Activated T-helper 1 cell treated with anti-CD3 and anti-CD28 coated beads, Interleukin-12 subunit alpha, Interleukin-12 subunit beta, Interleukin-2, Interleukin-4 antibody, amounts not matched to agents 30 ng/mL and 10 ng/mL and 1 ng/mL, durations not matched to agents 14 hours and 24 hours and 36 hours (primary cell): Measurements from ENCODE around the gene TGFA. TPM values are rescaled to one million over a fixed set of nuclear protein-coding genes. Genes with fewer than 3 reads are reported as not detected.

Experiments used
- DNase-seq: peaks from one replicate; pipeline ENCODE4 v3.0.0; 2021; ENCODE audit warnings: low spot score
- H3K27ac Mint-ChIP-seq: one replicate; pipeline ENCODE4 v1.8.0; 2021; ENCODE audit warnings: mild to moderate bottlenecking, mixed read lengths
- H3K27me3 Mint-ChIP-seq: one replicate; pipeline ENCODE4 v1.8.0; 2022; ENCODE audit warnings: mild to moderate bottlenecking, moderate library complexity, mixed read lengths; ENCODE audit not compliant: insufficient read depth
- H3K36me3 Mint-ChIP-seq: one replicate; pipeline ENCODE4 v1.8.0; 2021; ENCODE audit warnings: low read depth, mixed read lengths
- H3K4me1 Mint-ChIP-seq: one replicate; pipeline ENCODE4 v1.8.0; 2021; ENCODE audit warnings: low read depth, mixed read lengths
- H3K4me3 Mint-ChIP-seq: one replicate; pipeline ENCODE4 v1.8.0; 2021; ENCODE audit warnings: mild to moderate bottlenecking, moderate library complexity, mixed read lengths
- H3K9me3 Mint-ChIP-seq: one replicate; pipeline ENCODE4 v1.8.0; 2021; ENCODE audit warnings: mixed read lengths
- intact Hi-C: fragments of 100-400 bp; cut with micrococcal nuclease; formaldehyde crosslinking; loops from one replicate; pipeline ENCODE4 v1.15.1; 2024
- total RNA-seq: library from RNA; stranded (reverse); gene quantifications from 2 replicates; pipeline ENCODE4 v1.2.3, GENCODE V29; 2022

TGFA gene
- total RNA-seq, 1 donor from 2014 or later: not detected

DNA sequence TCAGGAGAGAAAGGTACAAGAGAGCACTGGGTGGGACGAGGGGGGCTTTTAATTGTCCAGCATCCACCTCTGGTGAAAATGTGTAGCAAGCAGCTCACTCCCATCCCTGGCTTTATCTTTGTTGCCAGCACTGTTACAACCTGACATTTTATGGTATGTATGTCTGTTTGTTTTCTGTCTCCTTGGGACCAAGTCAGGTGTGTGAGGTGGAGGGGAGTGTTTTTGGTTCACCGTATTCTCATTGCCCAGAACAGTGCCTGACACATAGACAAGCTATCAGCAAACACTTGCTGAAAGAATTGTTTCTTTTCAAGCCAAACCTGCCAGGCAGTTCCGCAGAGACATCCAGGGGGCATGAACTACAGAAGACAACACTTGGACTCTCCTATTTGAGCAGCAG is 24.7 kb downstream of the TGFA start:
- H3K4me3 Mint-ChIP-seq: no peak overlapping the region
- peaks cover 3% of the 10 kb centered on the region for H3K9me3 Mint-ChIP-seq
- peaks cover 4% of the 10 kb centered on the region for H3K27me3 Mint-ChIP-seq
- intact Hi-C loops: no loop called here
- no peak for DNase-seq
- peaks cover 3% of the 10 kb centered on the region for H3K36me3 Mint-ChIP-seq
- H3K4me1 Mint-ChIP-seq: peaks cover 13% of the 10 kb centered on the region
- no peak overlapping the region for H3K27ac Mint-ChIP-seq

DNA sequence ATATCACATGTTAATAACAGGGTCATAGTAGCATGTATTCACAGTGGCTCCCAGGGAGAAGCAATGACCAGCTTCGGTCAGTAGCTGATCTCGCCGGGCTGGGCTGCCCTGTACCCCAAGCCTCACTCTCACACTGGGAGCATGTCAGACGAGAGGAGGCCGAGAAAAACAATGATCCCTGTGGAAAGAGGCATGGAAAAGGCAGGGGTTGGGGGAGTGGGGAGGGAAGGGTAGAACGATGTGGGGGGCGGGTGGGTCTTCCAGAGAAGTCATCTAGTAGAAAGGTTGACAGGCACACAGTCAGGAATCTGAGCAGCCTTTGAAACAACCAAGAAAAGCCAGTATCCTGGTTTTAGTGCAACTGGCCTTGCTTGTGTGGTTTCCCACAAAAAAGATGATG is 25.4 kb downstream of the TGFA start:
- Mint-ChIP-seq H3K36me3 (peaks cover 3% of the 10 kb centered on the region), H3K4me1 (peaks cover 20% of the 10 kb centered on the region), H3K4me3 (no peak overlapping the region), H3K9me3 (peaks cover 3% of the 10 kb centered on the region), H3K27me3 (peaks cover 4% of the 10 kb centered on the region), H3K27ac (no peak overlapping the region)
- intact Hi-C loops: no loop called here
- DNase-seq: no peak

DNA sequence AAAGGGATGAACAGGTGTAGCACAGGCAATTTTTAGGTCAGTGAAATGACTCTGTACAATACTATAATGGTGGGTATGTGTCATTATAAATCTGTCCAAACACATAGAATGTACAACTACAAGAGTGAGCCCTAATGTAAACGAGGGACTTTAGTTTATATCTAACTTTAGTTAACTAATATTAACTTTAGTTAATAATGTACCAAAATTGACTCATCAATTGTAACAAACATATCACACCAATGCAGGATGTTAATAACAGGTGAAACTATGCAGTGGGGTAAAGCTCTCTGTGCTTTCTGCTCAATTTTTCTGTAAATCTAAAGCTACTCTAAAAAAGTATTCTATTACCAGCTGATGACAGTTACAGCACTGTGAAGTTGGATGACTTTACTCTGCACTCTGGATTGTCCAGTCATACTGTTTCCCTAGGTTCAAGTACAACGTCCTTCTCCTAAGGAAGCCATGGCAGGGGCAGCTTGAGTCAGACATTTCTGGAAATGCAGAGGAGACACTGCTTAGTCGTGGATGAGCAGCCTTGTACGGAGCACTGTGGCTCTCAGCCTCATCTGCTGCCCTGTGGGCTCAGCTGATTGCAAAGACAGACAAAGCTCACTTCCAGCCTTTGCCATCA is 26.1 kb downstream of the TGFA start:
- Mint-ChIP-seq H3K4me1 (peaks cover 23% of the 10 kb centered on the region), H3K4me3 (no peak overlapping the region), H3K36me3 (peaks cover 3% of the 10 kb centered on the region), H3K27me3 (peaks cover 4% of the 10 kb centered on the region), H3K27ac (no peak overlapping the region), H3K9me3 (peaks cover 3% of the 10 kb centered on the region)
- intact Hi-C loops: no loop called here
- no peak for DNase-seq

DNA sequence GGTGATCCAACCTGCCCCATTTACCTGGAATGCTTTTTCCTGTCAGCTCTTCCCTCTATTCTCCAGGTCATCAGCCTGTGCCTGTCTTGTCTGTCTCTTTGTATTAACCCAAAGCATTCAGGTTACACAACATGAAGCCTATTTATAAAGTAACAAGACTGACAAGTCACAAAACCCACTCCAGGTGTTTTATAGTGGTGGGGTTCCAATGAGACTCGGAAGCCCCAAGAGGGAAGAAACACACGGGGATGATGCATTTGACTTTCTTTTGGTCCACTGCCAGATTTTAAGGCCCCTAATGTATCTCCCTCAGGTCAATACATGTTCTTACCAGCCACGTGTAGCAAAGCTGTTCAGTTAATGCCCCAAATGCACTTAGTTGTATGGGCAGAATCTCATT is 27.5 kb downstream of the TGFA start:
- Mint-ChIP-seq H3K27me3 (peaks cover 4% of the 10 kb centered on the region), H3K9me3 (no peaks in the 10 kb centered on the region), H3K36me3 (no peaks in the 10 kb centered on the region), H3K4me3 (no peak overlapping the region), H3K4me1 (peaks cover 17% of the 10 kb centered on the region), H3K27ac (no peak overlapping the region)
- no peak for DNase-seq
- intact Hi-C loops: no loop called here

DNA sequence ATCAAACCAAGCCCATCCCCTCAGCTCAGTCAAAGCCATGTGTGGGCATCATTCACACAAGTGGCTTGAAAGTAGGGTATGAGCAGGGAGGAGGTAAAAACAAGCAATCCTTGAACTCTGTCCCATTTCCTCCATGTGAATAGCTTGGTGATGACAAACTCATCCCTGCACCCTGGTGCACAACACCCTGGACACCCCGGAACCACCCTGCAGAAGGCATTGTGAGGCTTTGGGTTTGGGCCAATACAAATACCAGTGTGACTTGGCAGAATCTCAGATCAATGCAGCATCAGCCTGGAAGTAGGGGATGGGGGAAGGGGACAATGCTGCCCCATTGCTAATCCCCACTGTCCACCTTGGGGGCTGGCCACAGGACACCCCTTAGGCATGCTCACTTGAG is 28.6 kb downstream of the TGFA start:
- Mint-ChIP-seq H3K4me1 (peaks cover 17% of the 10 kb centered on the region), H3K36me3 (no peaks in the 10 kb centered on the region), H3K4me3 (no peak overlapping the region), H3K27me3 (peaks cover 4% of the 10 kb centered on the region), H3K27ac (no peak overlapping the region), H3K9me3 (no peaks in the 10 kb centered on the region)
- no peak for DNase-seq
- intact Hi-C loops: no loop called here

DNA sequence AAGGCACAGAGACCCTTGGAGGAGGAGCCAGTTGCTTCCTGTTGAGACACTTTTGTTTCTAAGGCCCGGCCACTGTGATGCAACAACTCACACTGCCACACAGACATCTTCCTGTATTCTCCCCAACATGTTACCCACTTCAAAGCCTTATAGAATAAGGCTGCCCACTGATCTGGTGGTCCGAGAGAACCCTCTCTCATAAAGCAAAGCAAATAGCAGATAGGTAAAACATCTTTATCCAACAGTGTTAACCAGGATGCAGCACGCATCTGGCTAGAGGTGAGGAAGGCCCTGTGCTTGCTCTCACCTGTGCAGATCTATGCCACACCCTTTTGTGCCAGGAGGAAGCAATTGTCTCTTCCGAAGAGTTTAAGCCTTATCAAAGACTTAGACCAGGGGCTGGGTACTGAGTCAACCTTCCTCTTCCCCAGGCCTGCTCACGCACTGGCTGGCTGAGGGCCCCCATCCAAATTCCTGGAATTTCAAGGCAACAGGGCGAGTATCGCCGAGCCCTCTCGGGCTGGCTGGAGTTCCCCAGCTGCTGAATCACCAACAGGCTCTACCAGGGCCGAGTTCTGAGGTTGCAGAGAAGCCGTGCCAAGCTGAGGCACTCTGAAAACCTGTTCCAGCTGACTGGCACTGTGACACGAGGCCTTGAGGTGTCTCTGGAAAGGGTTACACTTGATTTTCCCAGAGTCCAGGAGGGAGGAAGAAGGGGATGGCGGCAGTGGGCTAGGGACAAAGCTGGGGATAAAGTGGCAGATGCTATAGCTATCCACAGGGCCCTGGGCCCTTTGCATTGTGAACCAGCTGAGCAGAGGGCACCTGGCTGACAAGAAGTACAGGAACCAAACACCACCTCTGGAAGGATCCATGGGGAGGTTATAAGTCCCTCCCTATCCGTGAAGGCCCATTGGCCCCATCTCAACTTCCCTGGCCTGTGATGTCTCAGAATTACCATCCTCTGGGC is 29.3 kb downstream of the TGFA start:
- Mint-ChIP-seq H3K4me1 (peaks cover 17% of the 10 kb centered on the region), H3K9me3 (no peaks in the 10 kb centered on the region), H3K36me3 (no peaks in the 10 kb centered on the region), H3K4me3 (peak overlapping the region; percentile 27), H3K27me3 (no peaks in the 10 kb centered on the region), H3K27ac (peak overlapping the region; percentile 25)
- DNase-seq: no peak
- intact Hi-C loops: no loop called here

DNA sequence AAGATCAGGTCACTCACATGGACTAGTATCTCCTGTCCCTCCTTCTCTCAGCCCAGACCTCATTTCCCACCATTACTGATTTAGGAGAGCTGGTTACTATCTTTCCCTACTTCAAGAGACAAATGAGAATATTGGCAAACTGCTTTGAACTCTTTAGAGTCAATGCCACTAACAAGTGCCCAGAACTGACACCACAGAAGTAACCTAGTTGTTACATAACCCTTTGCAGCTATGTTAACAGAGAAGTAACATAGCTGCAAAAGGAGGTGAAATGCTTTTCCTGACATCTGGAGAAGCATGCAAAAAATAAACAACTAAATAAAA is 30.0 kb downstream of the TGFA start:
- Mint-ChIP-seq H3K4me3 (no peak overlapping the region), H3K27ac (peak overlapping the region; percentile 50), H3K27me3 (no peaks in the 10 kb centered on the region), H3K36me3 (no peaks in the 10 kb centered on the region), H3K9me3 (no peaks in the 10 kb centered on the region), H3K4me1 (peaks cover 17% of the 10 kb centered on the region)
- DNase-seq: no peak
- intact Hi-C loops: no loop called here

DNA sequence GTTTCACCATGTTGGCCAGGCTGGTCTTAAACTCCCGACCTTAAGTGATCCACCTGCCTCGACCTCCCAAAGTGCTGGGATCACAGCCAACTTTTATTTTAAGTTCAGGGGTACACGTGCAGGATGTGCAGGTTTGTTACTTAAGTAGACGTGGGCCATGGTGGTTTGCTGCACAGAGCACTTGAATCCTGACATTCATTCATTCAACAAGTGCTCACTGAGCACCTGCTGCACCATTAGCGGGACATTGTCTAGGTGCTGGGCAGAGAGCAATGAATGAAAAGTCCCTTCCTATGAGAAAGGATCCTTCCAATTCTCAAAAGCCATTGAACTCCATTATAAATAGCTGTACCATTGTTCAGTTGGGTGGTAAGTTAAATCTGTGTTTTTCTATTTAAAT is 31.0 kb downstream of the TGFA start:
- Mint-ChIP-seq H3K27me3 (no peaks in the 10 kb centered on the region), H3K36me3 (no peaks in the 10 kb centered on the region), H3K27ac (no peak overlapping the region), H3K4me1 (peaks cover 17% of the 10 kb centered on the region), H3K9me3 (no peaks in the 10 kb centered on the region), H3K4me3 (no peak overlapping the region)
- intact Hi-C loops: no loop called here
- DNase-seq: no peak

DNA sequence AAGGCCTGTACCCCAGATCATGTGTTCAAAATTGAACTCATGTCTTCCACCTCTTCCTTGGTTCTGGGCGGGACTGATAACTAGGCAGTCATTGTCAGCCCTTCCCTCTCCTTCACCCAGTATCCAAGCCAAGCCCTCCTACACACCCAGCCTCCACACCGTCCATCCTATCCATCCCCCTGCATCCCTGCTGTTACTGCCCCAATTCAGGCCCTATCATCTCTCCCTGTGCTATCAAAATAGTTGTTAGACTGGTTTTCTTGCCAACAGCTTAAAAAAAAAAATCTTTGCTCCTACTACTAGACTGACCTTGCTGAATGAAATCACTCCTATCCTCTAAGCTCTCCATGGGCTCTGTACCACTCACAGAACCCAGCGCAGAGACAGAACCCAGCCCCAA is 32.8 kb downstream of the TGFA start:
- Mint-ChIP-seq H3K27me3 (no peaks in the 10 kb centered on the region), H3K27ac (no peak overlapping the region), H3K36me3 (no peaks in the 10 kb centered on the region), H3K4me3 (no peak overlapping the region), H3K4me1 (peaks cover 29% of the 10 kb centered on the region), H3K9me3 (no peaks in the 10 kb centered on the region)
- DNase-seq: no peak
- intact Hi-C loops: no loop called here

DNA sequence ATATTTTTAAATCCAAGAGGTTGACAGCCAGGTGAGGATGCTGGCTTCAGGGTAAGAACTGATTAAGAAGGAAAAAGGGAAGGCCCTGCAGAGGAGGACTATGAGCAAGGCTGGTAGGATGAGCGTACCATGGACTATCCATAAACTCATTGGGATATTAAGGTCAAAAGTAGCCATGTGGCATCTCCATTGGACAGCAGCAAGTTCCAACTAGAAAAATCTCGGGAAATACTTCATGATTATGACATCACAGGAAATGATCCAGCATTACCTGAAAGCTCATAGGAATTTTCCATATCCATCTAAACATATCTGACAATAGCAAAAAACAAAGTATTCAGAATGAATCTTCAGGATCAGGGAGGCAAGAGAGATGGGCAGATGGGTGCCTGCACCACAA is 34.2 kb downstream of the TGFA start:
- intact Hi-C loops: no loop called here
- Mint-ChIP-seq H3K4me1 (peaks cover 28% of the 10 kb centered on the region), H3K27ac (no peak overlapping the region)

DNA sequence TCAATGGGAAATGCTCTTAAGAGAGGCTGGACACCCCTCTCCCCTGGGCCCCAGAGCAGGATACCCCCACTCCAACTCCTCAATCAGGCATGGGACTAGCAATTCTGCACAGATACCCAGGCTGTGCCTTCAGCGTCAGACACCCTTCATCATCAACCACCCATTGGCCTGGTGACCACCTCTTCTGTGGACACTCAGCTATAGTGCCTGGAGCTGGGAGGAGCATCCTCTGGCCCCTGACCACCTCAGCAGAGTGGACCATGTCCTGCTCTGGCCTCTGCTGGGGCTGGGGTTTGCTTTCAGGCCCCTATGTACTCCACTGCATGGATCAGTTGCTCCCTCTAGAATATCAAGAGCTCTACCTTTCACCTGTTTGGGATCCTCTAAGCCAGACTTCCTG is 35.1 kb downstream of the TGFA start:
- intact Hi-C loops: no loop called here
- H3K9me3 Mint-ChIP-seq: no peaks in the 10 kb centered on the region
- H3K4me1 Mint-ChIP-seq: peaks cover 19% of the 10 kb centered on the region
- H3K27ac Mint-ChIP-seq: no peak overlapping the region
- H3K4me3 Mint-ChIP-seq: no peak overlapping the region
- no peaks in the 10 kb centered on the region for H3K27me3 Mint-ChIP-seq
- no peaks in the 10 kb centered on the region for H3K36me3 Mint-ChIP-seq
- DNase-seq: no peak

More for the DNA sequence above, 34.2 kb downstream of the TGFA start:
- DNase-seq: no peak
- Mint-ChIP-seq H3K4me3 (no peak overlapping the region), H3K36me3 (no peaks in the 10 kb centered on the region), H3K27me3 (no peaks in the 10 kb centered on the region), H3K9me3 (no peaks in the 10 kb centered on the region)

DNA sequence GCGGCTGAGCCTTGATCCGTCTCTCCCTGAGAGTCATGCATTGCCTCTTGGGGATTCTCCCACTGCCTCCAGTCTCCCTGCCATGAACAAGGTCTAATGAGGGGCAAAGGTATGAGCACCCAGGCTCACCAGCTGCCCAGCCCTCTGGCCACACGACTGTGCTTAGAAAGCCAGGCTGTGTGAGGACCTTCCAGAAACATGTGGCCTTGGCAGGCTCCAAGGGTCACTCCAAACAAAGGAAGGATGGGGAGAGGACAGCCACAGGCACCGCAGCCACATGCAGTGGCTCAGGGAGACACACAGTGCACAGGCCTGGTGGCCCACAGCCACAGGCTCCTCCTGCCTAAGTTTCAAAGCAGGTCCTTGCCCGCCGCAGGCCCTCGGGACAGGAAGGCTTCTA is 35.8 kb downstream of the TGFA start:
- Mint-ChIP-seq H3K4me3 (no peak overlapping the region), H3K36me3 (no peaks in the 10 kb centered on the region), H3K9me3 (no peaks in the 10 kb centered on the region), H3K4me1 (peaks cover 13% of the 10 kb centered on the region), H3K27me3 (no peaks in the 10 kb centered on the region), H3K27ac (no peak overlapping the region)
- intact Hi-C loops: no loop called here
- DNase-seq: no peak

DNA sequence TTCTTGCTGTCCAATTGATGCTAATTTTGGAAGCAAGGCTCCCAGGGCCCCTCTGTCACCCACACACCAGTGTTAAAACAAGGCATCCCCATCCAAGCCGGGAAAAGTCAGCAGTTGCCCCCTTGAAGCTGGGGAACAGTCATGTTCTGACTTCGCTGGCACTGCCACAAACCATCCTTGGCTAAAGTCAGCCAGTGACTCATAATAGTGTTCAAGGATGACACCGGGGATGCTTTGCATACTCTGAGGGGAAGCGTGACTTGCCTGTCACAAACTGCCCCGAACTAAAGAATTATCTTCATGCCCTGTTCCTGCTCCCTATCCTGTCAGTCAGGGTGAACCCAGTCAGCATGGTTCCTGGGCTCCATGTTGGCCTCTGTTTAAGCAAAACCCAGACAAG is 37.0 kb downstream of the TGFA start:
- H3K4me3 Mint-ChIP-seq: no peak overlapping the region
- H3K9me3 Mint-ChIP-seq: no peaks in the 10 kb centered on the region
- H3K27ac Mint-ChIP-seq: peak overlapping the region; percentile 47
- intact Hi-C loops: no loop called here
- peaks cover 13% of the 10 kb centered on the region for H3K4me1 Mint-ChIP-seq
- no peaks in the 10 kb centered on the region for H3K27me3 Mint-ChIP-seq
- DNase-seq: no peak
- no peaks in the 10 kb centered on the region for H3K36me3 Mint-ChIP-seq
